ENCODE measurements around the gene ADGRD1. TPM values are rescaled to one million over a fixed set of nuclear protein-coding genes. Genes with fewer than 3 reads are reported as not detected.
"Not testable (repeated sequence)": the region's sequence is repeated elsewhere in the genome, so short reads cannot be mapped to it uniquely, and the experiment has no call there.

The ADGRD1 gene
- polyA plus RNA-seq, 1 donor, result 13.7 TPM

GRCh38 chr12:130937063-130937462 is 16.6 kb upstream of the ADGRD1 start:
- no peak for DNase-seq

- not testable (repeated sequence) for DNase-seq
These were observed 16.2 kb upstream of the ADGRD1 start for GRCh38 chr12:130937546-130937945.

- no peak for DNase-seq
These were observed 15.5 kb upstream of the ADGRD1 start for GRCh38 chr12:130938186-130938585.

- DNase-seq, result no peak
These were observed 8.8 kb upstream of the ADGRD1 start for GRCh38 chr12:130944878-130945277.

- no peak for DNase-seq
These were observed 7.8 kb upstream of the ADGRD1 start for GRCh38 chr12:130945786-130946492.

- DNase-seq, result no peak
These were observed 6.6 kb upstream of the ADGRD1 start for GRCh38 chr12:130947028-130947613.

- no peak for DNase-seq
These were observed 5.6 kb upstream of the ADGRD1 start for GRCh38 chr12:130948136-130948535.

- no peak for DNase-seq
These were observed 5.0 kb upstream of the ADGRD1 start for GRCh38 chr12:130948751-130949150.

GRCh38 chr12:130949806-130950205 is 3.9 kb upstream of the ADGRD1 start:
- DNase-seq, result no peak

- DNase-seq, result no peak
These were observed 2.1 kb upstream of the ADGRD1 start for GRCh38 chr12:130951636-130952035.

GRCh38 chr12:130952171-130952954 is 1.3 kb upstream of the ADGRD1 start:
- no peak for DNase-seq

GRCh38 chr12:130954544-130954831 is 781 bp downstream of the ADGRD1 start:
- no peak for DNase-seq

GRCh38 chr12:130955238-130955816 is 1.6 kb downstream of the ADGRD1 start:
- no peak for DNase-seq

- DNase-seq, result no peak
These were observed 2.3 kb downstream of the ADGRD1 start for GRCh38 chr12:130956009-130956408.

- no peak for DNase-seq
These were observed 3.0 kb downstream of the ADGRD1 start for GRCh38 chr12:130956456-130957303.

GRCh38 chr12:130957304-130957621 is 3.6 kb downstream of the ADGRD1 start:
- no peak for DNase-seq

- DNase-seq, result no peak
These were observed 4.9 kb downstream of the ADGRD1 start for GRCh38 chr12:130958557-130959140.

- no peak for DNase-seq
These were observed 5.9 kb downstream of the ADGRD1 start for GRCh38 chr12:130959632-130960031.

GRCh38 chr12:130960058-130960457 is 6.4 kb downstream of the ADGRD1 start:
- no peak for DNase-seq

GRCh38 chr12:130960787-130961186 is 7.1 kb downstream of the ADGRD1 start:
- no peak for DNase-seq

GRCh38 chr12:130961921-130962451 is 8.3 kb downstream of the ADGRD1 start:
- no peak for DNase-seq

GRCh38 chr12:130965214-130965613 is 11.5 kb downstream of the ADGRD1 start:
- no peak for DNase-seq
